ENCODE data around the gene GAS6. TPM values are rescaled to one million over a fixed set of nuclear protein-coding genes. Genes with fewer than 3 reads are reported as not detected.
A peak's percentile ranks its signal among the peaks of the same experiment; 100 is the strongest.

The GAS6 gene
- total RNA-seq, 2 donors from 2014 or later = 206 to 254 TPM

GRCh38 chr13:113825841-113826240 is 38.0 kb downstream of the GAS6 start:
- Histone ChIP-seq H3K36me3 (peaks cover 48% of the 10 kb centered on the region), H3K4me1 (peaks cover 0 to 17% of the 10 kb centered on the region in 2 donors), H3K9me3 (no peaks in the 10 kb centered on the region), H3K27me3 (no peaks in the 10 kb centered on the region), H3K4me3 (no peak overlapping the region), H3K27ac (no peak overlapping the region)
- DNase-seq (ENCODE audit: low spot score) = no peak
- TF ChIP-seq, protein P1, sequence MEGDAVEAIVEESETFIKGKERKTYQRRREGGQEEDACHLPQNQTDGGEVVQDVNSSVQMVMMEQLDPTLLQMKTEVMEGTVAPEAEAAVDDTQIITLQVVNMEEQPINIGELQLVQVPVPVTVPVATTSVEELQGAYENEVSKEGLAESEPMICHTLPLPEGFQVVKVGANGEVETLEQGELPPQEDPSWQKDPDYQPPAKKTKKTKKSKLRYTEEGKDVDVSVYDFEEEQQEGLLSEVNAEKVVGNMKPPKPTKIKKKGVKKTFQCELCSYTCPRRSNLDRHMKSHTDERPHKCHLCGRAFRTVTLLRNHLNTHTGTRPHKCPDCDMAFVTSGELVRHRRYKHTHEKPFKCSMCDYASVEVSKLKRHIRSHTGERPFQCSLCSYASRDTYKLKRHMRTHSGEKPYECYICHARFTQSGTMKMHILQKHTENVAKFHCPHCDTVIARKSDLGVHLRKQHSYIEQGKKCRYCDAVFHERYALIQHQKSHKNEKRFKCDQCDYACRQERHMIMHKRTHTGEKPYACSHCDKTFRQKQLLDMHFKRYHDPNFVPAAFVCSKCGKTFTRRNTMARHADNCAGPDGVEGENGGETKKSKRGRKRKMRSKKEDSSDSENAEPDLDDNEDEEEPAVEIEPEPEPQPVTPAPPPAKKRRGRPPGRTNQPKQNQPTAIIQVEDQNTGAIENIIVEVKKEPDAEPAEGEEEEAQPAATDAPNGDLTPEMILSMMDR (IDR thresholded peaks at IDR 0.05) = no peak

DNA sequence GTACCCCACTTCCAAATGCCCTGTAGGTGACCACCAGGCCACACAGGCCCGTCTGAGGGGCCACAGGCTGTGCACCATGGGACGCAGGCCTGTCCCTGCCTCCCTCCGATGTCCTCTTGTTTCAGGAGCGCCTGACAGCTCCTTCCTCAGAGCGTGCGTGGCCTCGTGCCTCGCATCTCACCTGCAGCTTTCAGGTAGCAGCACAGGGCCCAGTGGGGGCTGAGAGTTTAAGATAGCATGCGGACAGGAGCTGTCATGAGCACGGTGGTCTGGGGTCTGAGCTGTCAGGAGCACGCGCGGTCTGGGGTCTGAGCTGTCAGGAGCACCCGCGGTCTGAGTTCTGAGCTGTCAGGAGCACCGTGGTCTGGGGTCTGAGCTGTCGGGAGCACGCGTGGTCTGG is 40.1 kb downstream of the GAS6 start:
- TF ChIP-seq, protein P1 (IDR thresholded peaks at IDR 0.05) = no peak
- Histone ChIP-seq H3K4me1 (peaks cover 0 to 37% of the 10 kb centered on the region in 2 donors), H3K36me3 (peaks cover 48% of the 10 kb centered on the region), H3K4me3 (no peak overlapping the region), H3K9me3 (no peaks in the 10 kb centered on the region), H3K27ac (no peak overlapping the region), H3K27me3 (no peaks in the 10 kb centered on the region)
- DNase-seq (ENCODE audit: low spot score) = no peak

GRCh38 chr13:113822956-113823744 is 40.7 kb downstream of the GAS6 start:
- no peak for DNase-seq (ENCODE audit: low spot score)
- H3K36me3 ChIP-seq = peaks cover 44% of the 10 kb centered on the region
- TF ChIP-seq, protein P1 (IDR thresholded peaks at IDR 0.05) = no peak
- no peaks in the 10 kb centered on the region for H3K9me3 ChIP-seq
- peak overlapping the region in 1 of 2 donors; percentile 85 for H3K27ac ChIP-seq
- no peak overlapping the region for H3K4me3 ChIP-seq
- H3K4me1 ChIP-seq = peaks cover 0 to 43% of the 10 kb centered on the region in 2 donors
- H3K27me3 ChIP-seq = no peaks in the 10 kb centered on the region

- Histone ChIP-seq H3K27me3 (no peaks in the 10 kb centered on the region), H3K9me3 (no peaks in the 10 kb centered on the region), H3K4me1 (peaks cover 0 to 52% of the 10 kb centered on the region in 2 donors), H3K27ac (peak overlapping the region; percentile 85 to 93), H3K4me3 (no peak overlapping the region), H3K36me3 (peaks cover 37% of the 10 kb centered on the region)
- DNase-seq (ENCODE audit: low spot score) = no peak
- TF ChIP-seq, protein P1 (IDR thresholded peaks at IDR 0.05) = no peak
These were observed 41.6 kb downstream of the GAS6 start for GRCh38 chr13:113822266-113822665.

DNA sequence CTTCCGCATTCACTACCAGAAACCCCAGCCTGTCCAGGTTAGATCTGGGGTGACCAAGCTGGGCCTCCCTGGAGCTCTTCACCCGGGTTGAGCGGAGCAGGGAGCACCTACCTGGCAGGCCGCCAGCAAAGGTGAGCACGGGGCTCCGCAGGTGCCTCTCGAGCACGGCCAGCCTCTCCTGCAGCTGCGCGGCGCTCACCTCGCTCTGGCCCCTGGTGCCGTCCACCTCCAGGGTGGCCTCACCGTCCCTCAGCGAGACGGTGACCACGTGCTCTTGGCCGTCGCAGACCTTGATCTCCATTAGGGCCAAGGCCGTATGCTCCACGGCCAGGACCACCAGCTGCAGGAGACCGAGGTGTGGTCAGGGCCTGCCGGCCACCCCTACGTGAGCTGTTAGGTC is 42.0 kb downstream of the GAS6 start:
- peaks cover 33% of the 10 kb centered on the region for H3K36me3 ChIP-seq
- peak overlapping the region; percentile 85 to 93 for H3K27ac ChIP-seq
- TF ChIP-seq, protein P1 (IDR thresholded peaks at IDR 0.05) = no peak
- H3K9me3 ChIP-seq = no peaks in the 10 kb centered on the region
- H3K27me3 ChIP-seq = no peaks in the 10 kb centered on the region
- DNase-seq (ENCODE audit: low spot score) = no peak
- H3K4me1 ChIP-seq = peaks cover 0 to 56% of the 10 kb centered on the region in 2 donors
- H3K4me3 ChIP-seq = peak overlapping the region in 1 of 2 donors; percentile 31

Measured in right atrium auricular region (tissue), 2 donors.